HepG2 (cell line): Measurements from ENCODE around the gene COL2A1. TPM values are rescaled to one million over a fixed set of nuclear protein-coding genes. Genes with fewer than 3 reads are reported as not detected.

Source experiments
- ATAC-seq: fragments of 200-7000 bp; cut with Tn5 transposase; 3 replicates; pipeline ENCODE4 v1.9.1; 2020; ENCODE audit warnings: mild to moderate bottlenecking, moderate library complexity
- BruUV-seq: library from RNA; stranded (reverse); fragments of 400-500 nt; replicated peaks from 2 replicates; lab custom pipeline; 2021; lab: Mats Ljungman, UMichigan
- CTCF ChIA-PET: fragments of 300-600 bp; formaldehyde crosslinking; extraction: SDS; loops from one replicate; lab custom pipeline; 2021; ENCODE audit warnings: low total read pairs, inconsistent platforms, low intra/inter-chr PET ratio; lab: Yijun Ruan, JAX
- POLR2A ChIA-PET: fragments of 350-600 bp; sonication (Branson Sonifier 250); formaldehyde crosslinking; loops from one replicate; lab custom pipeline; 2020; ENCODE audit warnings: antibody characterized with exemption, inconsistent platforms; lab: Yijun Ruan, JAX
- DNase-seq: peaks from one replicate; pipeline ENCODE4 v3.0.0-alpha.2; 2015; ENCODE audit warnings: low spot score
- FAIRE-seq: peaks from 3 replicates; lab custom pipeline; 2011; peaks lifted over from hg19 to GRCh38; lab: Jason Lieb, UNC
- H2AFZ ChIP-seq: one replicate; pipeline ENCODE4 v1.6.1; 2011; ENCODE audit warnings: low read length, inconsistent platforms
- H3K27ac ChIP-seq: fragments of 300-600 bp; 3 replicates; pipeline ENCODE4 v1.8.0; 2011; ENCODE audit warnings: mixed run types, mild to moderate bottlenecking, mixed read lengths, low read length, inconsistent platforms; ENCODE audit not compliant: insufficient read depth; ENCODE audit errors: extremely low read length
- H3K27me3 ChIP-seq, 2 experiments: fragments of 200-600 bp in 1 of 2; 2 replicates in 1 of 2; 3 replicates in 1 of 2; pipeline versions ENCODE4 v1.6.0 to v1.8.0; 2011; ENCODE audit warnings: low read length in 2 of 2, mild to moderate bottlenecking in 2 of 2, moderate library complexity in 2 of 2, inconsistent platforms in 1 of 2; ENCODE audit not compliant: insufficient read depth in 2 of 2, control insufficient read depth in 1 of 2
- H3K36me3 ChIP-seq, 2 experiments: fragments of 200-600 bp in 1 of 2; replicated peaks in 1 of 2; 2 replicates in 1 of 2; 3 replicates in 1 of 2; pipeline versions ENCODE4 v1.5.1 to v1.8.0; 2011; ENCODE audit warnings: low read length in 2 of 2, inconsistent platforms in 1 of 2; ENCODE audit not compliant: insufficient read depth in 2 of 2, control insufficient read depth in 1 of 2
- H3K4me1 ChIP-seq: 2 replicates; pipeline ENCODE4 v1.5.1; 2012; ENCODE audit warnings: low read length, inconsistent platforms; ENCODE audit not compliant: insufficient read depth
- H3K4me2 ChIP-seq: 2 replicates; pipeline ENCODE4 v1.6.0; 2011; ENCODE audit warnings: low read depth, low read length, inconsistent platforms
- H3K4me3 ChIP-seq, 3 experiments: fragments of 200-600 bp in 1 of 3; sonication (generic), shearing (Covaris generic) in 1 of 3; replicated peaks in 1 of 3; 2 replicates each; pipeline ENCODE4 v1.5.1; 2011 to 2016; ENCODE audit warnings: low read length in 3 of 3, inconsistent platforms in 2 of 3, low read depth in 2 of 3, mild to moderate bottlenecking in 2 of 3, control low read depth in 1 of 3, mixed read lengths in 1 of 3; ENCODE audit not compliant: insufficient read depth in 1 of 3
- H3K79me2 ChIP-seq: one replicate; pipeline ENCODE4 v1.6.1; 2011; ENCODE audit warnings: low read length, inconsistent platforms; ENCODE audit not compliant: insufficient read depth
- H3K9ac ChIP-seq: 2 replicates; pipeline ENCODE4 v1.6.0; 2011; ENCODE audit warnings: mild to moderate bottlenecking, low read depth, low read length, inconsistent platforms; ENCODE audit not compliant: insufficient read depth
- H3K9me3 ChIP-seq: 2 replicates; pipeline ENCODE4 v1.5.1; 2012; ENCODE audit warnings: mild to moderate bottlenecking, low read length
- H4K20me1 ChIP-seq: 2 replicates; pipeline ENCODE4 v1.6.0; 2011; ENCODE audit warnings: inconsistent platforms, mild to moderate bottlenecking, low read length, moderate library complexity; ENCODE audit not compliant: insufficient read depth
- ERF ChIP-seq: IDR thresholded peaks from 2 replicates; pipeline ENCODE4 v1.6.1; 2018; ENCODE audit warnings: missing biosample characterization, missing genetic modification reagents
- PRDM10 ChIP-seq: sonication (generic); formaldehyde crosslinking; IDR thresholded peaks from 2 replicates; pipeline ENCODE4 v1.4.0; 2020; ENCODE audit warnings: low read depth, missing genetic modification reagents
- XRCC5 ChIP-seq: fragments of 200-400 bp; formaldehyde crosslinking; optimal IDR thresholded peaks from 2 replicates; pipeline ENCODE3; 2017; ENCODE audit warnings: mild to moderate bottlenecking, low read length
- ZNF468 ChIP-seq: sonication (generic); formaldehyde crosslinking; IDR thresholded peaks from 2 replicates; pipeline ENCODE4 v1.8.0; 2022; ENCODE audit warnings: mild to moderate bottlenecking, moderate library complexity, missing genetic modification reagents
- ZNF513 ChIP-seq: sonication (generic); formaldehyde crosslinking; conservative IDR thresholded peaks from 2 replicates; pipeline ENCODE4 v1.5.0; 2020; ENCODE audit warnings: missing genetic modification reagents
- ZNF543 ChIP-seq: sonication (generic); formaldehyde crosslinking; IDR thresholded peaks from 2 replicates; pipeline ENCODE4 v1.4.0; 2020; ENCODE audit warnings: mild to moderate bottlenecking, missing genetic modification reagents
- ZNF615 ChIP-seq: sonication (generic); formaldehyde crosslinking; IDR thresholded peaks from 2 replicates; pipeline ENCODE4 v1.5.0; 2020; ENCODE audit warnings: mild to moderate bottlenecking, missing genetic modification reagents, borderline replicate concordance
- ZNF687 ChIP-seq: sonication (generic); formaldehyde crosslinking; IDR thresholded peaks from 2 replicates; pipeline ENCODE4 v1.5.1; 2020; ENCODE audit warnings: mild to moderate bottlenecking, missing genetic modification reagents, moderate library complexity
- WGBS: methylation state at CpG from one replicate; pipeline ENCODE4 v1.1.6; 2017; ENCODE audit warnings: low lambda C conversion rate; 5-methylcytosine and 5-hydroxymethylcytosine counted together
- in situ Hi-C: cut with HindIII; loops from 2 replicates; pipeline ENCODE4 v1.10.0; 2017; ENCODE audit warnings: low pct_unique_long_range_greater_than_20kb; ENCODE audit not compliant: extremely low pct_ligation_motif_present
- intact Hi-C: fragments of 100-400 bp; cut with micrococcal nuclease; formaldehyde crosslinking; loops from one replicate; pipeline ENCODE4 v1.10.0; 2022; ENCODE audit not compliant: unreplicated experiment
- polyA plus RNA-seq, 8 experiments: library from polyadenylated mRNA; depleted of rRNA in 3 of 8; stranded (reverse) in 7 of 8; unstranded in 1 of 8; fragments of >200 nt; fragmentation: Illumina TruSeq in 4 of 8; extraction: Trizol in 4 of 8; gene quantifications; 2 replicates each; pipeline versions ENCODE4 v1.2.1 to v1.2.3, GENCODE V29; 2011 to 2016; ENCODE audit warnings: low read depth in 4 of 8, missing spikeins in 1 of 8, mixed read lengths in 1 of 8; ENCODE audit not compliant: insufficient read depth in 1 of 8
- total RNA-seq, 5 experiments: library from RNA; depleted of rRNA; stranded (reverse); fragments of >200 nt; fragmentation: Illumina TruSeq; extraction: Trizol; gene quantifications; 2 replicates each; pipeline ENCODE4 v1.2.3, GENCODE V29; 2016; ENCODE audit warnings: low read depth in 1 of 5
- TF ChIP-seq, protein P1 (sequence below): sonication (generic); formaldehyde crosslinking; IDR thresholded peaks from 2 replicates; pipeline ENCODE4 v1.5.1; 2020; ENCODE audit warnings: mild to moderate bottlenecking, missing genetic modification reagents

Gene COL2A1
- total and polyA plus RNA-seq, 2 of the 13 experiments (the other 11 are each of a cell fraction or from before 2014, with no cell fraction given): 7.4 to 38.3 TPM

DNA sequence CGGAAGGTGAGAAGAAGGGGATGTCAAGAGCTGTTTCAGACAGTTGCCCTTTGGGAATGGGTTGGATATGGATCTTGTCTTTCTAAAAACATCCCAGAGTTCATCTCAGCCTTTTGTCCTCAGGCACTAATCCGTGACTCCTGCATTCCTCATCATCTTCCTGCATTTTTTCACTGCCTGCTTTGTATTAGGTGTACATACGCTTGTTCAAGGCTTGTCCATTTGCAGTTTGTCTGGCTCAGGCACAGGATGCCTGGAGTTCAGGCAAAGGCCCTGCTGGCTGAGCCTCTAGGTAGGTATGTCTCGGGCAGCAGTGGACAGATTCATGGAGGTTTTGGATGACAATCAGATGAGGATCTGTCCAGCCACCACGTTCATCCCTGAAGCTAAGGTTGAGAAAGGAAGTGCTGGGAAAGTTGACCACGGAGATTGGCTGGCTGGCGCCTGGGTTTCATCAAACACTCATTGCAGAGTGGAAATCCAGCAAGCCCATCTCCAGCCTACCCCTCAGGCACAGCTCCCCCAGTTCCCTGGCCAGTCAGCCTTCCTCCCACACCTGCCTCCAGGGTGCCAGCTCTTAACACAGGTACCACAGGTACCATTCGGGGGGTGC is 53.3 kb downstream of the COL2A1 start:
- WGBS: 33% methylated on average over 8 of the region's 8 CpGs
- no peak overlapping the region for H2AFZ ChIP-seq
- POLR2A ChIA-PET: no interaction called here
- TF ChIP-seq ZNF543 (CRISPR knock-in tag) (no peak), ERF (CRISPR knock-in tag) (no peak), XRCC5 (no peak), ZNF687 (CRISPR knock-in tag) (no peak), ZNF468 (no peak), ZNF513 (CRISPR knock-in tag) (no peak), ZNF615 (no peak), PRDM10 (CRISPR knock-in tag) (no peak)
- TF ChIP-seq, protein P1, sequence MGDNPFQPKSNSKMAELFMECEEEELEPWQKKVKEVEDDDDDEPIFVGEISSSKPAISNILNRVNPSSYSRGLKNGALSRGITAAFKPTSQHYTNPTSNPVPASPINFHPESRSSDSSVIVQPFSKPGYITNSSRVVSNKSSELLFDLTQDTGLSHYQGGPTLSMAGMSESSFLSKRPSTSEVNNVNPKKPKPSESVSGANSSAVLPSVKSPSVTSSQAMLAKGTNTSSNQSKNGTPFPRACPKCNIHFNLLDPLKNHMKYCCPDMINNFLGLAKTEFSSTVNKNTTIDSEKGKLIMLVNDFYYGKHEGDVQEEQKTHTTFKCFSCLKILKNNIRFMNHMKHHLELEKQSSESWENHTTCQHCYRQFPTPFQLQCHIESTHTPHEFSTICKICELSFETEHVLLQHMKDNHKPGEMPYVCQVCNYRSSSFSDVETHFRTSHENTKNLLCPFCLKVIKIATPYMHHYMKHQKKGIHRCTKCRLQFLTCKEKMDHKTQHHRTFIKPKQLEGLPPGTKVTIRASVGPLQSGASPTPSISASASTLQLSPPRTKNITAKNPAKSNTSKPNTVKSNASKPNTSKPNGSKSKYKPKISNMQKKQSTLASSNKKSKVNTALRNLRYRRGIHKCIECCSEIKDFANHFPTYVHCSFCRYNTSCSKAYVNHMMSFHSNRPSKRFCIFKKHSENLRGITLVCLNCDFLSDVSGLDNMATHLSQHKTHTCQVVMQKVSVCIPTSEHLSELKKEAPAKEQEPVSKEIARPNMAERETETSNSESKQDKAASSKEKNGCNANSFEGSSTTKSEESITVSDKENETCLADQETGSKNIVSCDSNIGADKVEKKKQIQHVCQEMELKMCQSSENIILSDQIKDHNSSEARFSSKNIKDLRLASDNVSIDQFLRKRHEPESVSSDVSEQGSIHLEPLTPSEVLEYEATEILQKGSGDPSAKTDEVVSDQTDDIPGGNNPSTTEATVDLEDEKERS: no peak

More for the DNA sequence above, 53.3 kb downstream of the COL2A1 start:
- H3K36me3 ChIP-seq: no peaks in the 10 kb centered on the region
- no peak overlapping the region for H3K9ac ChIP-seq
- no TSS peak for BruUV-seq
- H3K27ac ChIP-seq: no peak overlapping the region
- H3K27me3 ChIP-seq: peaks cover 3 to 29% of the 10 kb centered on the region in 2 experiments
- CTCF ChIA-PET: interaction anchor here (3.8 kb wide), 1 partner anchor 50 kb away, joined by 30 read pairs; no protein-coding TSS in a partner anchor
- in situ Hi-C loops (loop anchor here (5.0 kb wide), 1 partner anchor 49 kb away; the partner anchor contains the start of gene VDR), intact Hi-C loops (no loop called here)
- no peaks in the 10 kb centered on the region for H3K9me3 ChIP-seq
- no peaks in the 10 kb centered on the region for H3K79me2 ChIP-seq
- ATAC-seq (no peak), DNase-seq (no peak), FAIRE-seq (no peak)
- H3K4me1 ChIP-seq: peaks cover 60% of the 10 kb centered on the region
- no peak overlapping the region for H3K4me2 ChIP-seq
- H4K20me1 ChIP-seq: no peaks in the 10 kb centered on the region
- no peak overlapping the region for H3K4me3 ChIP-seq
